Measurements from ENCODE around the gene GPR137B. TPM values are rescaled to one million over a fixed set of nuclear protein-coding genes. Genes with fewer than 3 reads are reported as not detected.

The GPR137B gene
- total RNA-seq, 2 experiments from 2014 or later, result 7.2 to 8.1 TPM

DNA sequence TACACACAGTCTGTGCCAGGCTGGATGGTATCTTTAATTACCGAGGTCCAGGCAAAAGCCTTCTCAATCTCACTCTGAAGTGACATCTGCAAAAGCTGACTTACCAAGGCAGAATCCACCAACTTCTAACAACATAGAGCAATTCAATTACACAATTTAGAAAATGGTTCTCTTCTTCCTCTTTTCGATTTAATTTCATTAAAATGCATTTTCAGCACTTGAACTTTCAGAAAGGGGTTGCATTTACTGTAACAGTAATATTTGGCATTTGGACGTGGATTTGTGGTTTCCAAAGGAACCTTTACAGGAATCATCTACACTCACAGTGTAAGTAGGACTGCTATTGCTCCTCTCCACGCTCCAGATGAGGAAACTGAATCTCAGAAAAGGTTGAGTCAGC, 86.1 kb downstream of the GPR137B start:
- no peak for DNase-seq
- peaks cover 4% of the 10 kb centered on the region for H3K36me3 Mint-ChIP-seq (ENCODE audit: low read depth)
- ChIA-PET CTCF (no interaction called here), POLR2A (no interaction called here)
- no peak overlapping the region for H3K27ac Mint-ChIP-seq
- TF ChIP-seq, protein P1, sequence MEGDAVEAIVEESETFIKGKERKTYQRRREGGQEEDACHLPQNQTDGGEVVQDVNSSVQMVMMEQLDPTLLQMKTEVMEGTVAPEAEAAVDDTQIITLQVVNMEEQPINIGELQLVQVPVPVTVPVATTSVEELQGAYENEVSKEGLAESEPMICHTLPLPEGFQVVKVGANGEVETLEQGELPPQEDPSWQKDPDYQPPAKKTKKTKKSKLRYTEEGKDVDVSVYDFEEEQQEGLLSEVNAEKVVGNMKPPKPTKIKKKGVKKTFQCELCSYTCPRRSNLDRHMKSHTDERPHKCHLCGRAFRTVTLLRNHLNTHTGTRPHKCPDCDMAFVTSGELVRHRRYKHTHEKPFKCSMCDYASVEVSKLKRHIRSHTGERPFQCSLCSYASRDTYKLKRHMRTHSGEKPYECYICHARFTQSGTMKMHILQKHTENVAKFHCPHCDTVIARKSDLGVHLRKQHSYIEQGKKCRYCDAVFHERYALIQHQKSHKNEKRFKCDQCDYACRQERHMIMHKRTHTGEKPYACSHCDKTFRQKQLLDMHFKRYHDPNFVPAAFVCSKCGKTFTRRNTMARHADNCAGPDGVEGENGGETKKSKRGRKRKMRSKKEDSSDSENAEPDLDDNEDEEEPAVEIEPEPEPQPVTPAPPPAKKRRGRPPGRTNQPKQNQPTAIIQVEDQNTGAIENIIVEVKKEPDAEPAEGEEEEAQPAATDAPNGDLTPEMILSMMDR (IDR thresholded peaks at IDR 0.05), result no peak
- no peaks in the 10 kb centered on the region for H3K27me3 Mint-ChIP-seq
- H3K9me3 Mint-ChIP-seq, result no peaks in the 10 kb centered on the region
- intact Hi-C loops (cut with micrococcal nuclease), result no loop called here
- H3K4me3 Mint-ChIP-seq, result no peak overlapping the region
- no peaks in the 10 kb centered on the region for H3K4me1 Mint-ChIP-seq (ENCODE audit: low read depth)
- ATAC-seq, result no peak

DNA sequence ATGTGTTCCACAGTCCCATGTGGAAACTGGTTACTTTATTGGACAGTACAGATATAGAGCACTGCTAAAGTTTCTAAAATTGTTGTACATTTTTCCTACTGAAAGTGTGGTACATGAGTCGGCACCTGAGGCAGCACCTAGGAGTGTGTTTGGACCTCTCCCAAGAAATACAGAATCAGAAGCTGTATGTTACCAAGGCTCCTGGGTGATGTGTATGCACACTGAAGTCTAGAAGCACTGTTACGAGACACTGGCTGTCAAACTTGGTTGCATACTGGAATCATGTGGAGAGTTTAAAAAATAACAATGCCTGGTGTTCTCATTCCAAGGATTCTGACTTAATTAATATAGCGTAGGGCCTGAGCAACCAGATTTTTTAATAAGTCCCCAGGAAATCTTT, 92.8 kb downstream of the GPR137B start:
- H3K27ac Mint-ChIP-seq, result no peak overlapping the region

DNA sequence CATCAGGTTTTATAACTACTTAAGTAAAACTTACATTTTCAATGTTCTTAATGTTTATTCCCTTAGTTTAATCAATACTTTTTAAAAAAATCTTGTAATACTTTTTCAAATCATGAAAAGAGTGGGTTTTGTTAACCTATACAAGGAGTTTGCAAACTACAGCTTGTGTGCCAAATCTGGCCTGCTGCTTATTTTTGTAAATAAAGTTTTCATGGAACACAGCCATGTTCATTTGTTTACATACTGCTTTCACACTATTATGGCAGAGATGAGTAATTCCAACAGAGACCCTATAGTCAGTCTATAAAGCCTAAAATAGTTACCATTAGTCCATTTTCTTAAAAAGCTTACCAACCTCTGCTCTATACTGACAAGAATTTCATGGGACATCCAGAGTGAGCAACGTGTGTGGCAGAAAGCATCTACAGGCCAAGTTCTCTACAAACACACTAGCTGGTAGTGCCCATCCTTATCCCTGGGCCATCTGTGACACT, 96.8 kb downstream of the GPR137B start:
- ChIA-PET CTCF (interaction anchor here (0.7 to 1.2 kb wide), 2 partner anchors 47 to 70 kb away, joined by 3 read pairs; no protein-coding TSS in a partner anchor), POLR2A (interaction anchor here (0.6 kb wide), 1 partner anchor 18 kb away, joined by 3 read pairs; no protein-coding TSS in a partner anchor)
- TF ChIP-seq, protein P1 (IDR thresholded peaks at IDR 0.05), result no peak
- H3K27me3 Mint-ChIP-seq, result no peaks in the 10 kb centered on the region
- no peak overlapping the region for H3K4me3 Mint-ChIP-seq
- no peak for DNase-seq
- H3K4me1 Mint-ChIP-seq (ENCODE audit: low read depth), result no peaks in the 10 kb centered on the region
- intact Hi-C loops (cut with micrococcal nuclease), result no loop called here
- ATAC-seq, result no peak
- no peaks in the 10 kb centered on the region for H3K9me3 Mint-ChIP-seq
- H3K36me3 Mint-ChIP-seq (ENCODE audit: low read depth), result peaks cover 6% of the 10 kb centered on the region
- no peak overlapping the region for H3K27ac Mint-ChIP-seq

More for the DNA sequence above, 92.8 kb downstream of the GPR137B start:
- no peak for DNase-seq
- intact Hi-C loops (cut with micrococcal nuclease), result no loop called here
- Mint-ChIP-seq H3K9me3 (no peaks in the 10 kb centered on the region), H3K36me3 (ENCODE audit: low read depth) (peaks cover 4% of the 10 kb centered on the region), H3K27me3 (no peaks in the 10 kb centered on the region), H3K4me1 (ENCODE audit: low read depth) (no peaks in the 10 kb centered on the region), H3K4me3 (no peak overlapping the region)
- TF ChIP-seq, protein P1 (IDR thresholded peaks at IDR 0.05), result no peak
- POLR2A ChIA-PET, result no interaction called here
- ATAC-seq, result no peak
- CTCF ChIA-PET, result no interaction called here

DNA sequence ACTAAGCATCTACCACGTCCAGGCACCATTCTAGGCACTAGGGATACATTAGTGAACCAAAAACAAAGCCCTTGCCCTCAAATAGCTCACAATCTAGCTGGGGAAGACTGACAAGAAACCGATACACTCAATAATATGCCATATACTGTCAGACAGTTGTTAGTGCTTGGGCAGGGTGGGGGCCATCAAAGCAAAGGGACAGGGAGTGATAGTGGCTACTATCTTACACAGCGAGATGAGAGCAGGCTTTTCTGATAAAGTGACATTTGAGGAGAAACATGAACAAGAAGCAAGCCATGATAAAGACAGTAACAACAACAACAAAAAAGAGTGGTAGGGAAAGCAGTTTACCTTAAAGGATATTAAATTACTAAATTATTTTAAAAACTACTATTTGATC, 98.3 kb downstream of the GPR137B start:
- no peaks in the 10 kb centered on the region for H3K27me3 Mint-ChIP-seq
- TF ChIP-seq, protein P1 (IDR thresholded peaks at IDR 0.05), result no peak
- intact Hi-C loops (cut with micrococcal nuclease), result no loop called here
- no peak overlapping the region for H3K27ac Mint-ChIP-seq
- H3K4me1 Mint-ChIP-seq (ENCODE audit: low read depth), result no peaks in the 10 kb centered on the region
- ChIA-PET POLR2A (no interaction called here), CTCF (no interaction called here)
- H3K4me3 Mint-ChIP-seq, result no peak overlapping the region
- H3K9me3 Mint-ChIP-seq, result no peaks in the 10 kb centered on the region
- DNase-seq (no peak), ATAC-seq (no peak)
- peaks cover 6% of the 10 kb centered on the region for H3K36me3 Mint-ChIP-seq (ENCODE audit: low read depth)

DNA sequence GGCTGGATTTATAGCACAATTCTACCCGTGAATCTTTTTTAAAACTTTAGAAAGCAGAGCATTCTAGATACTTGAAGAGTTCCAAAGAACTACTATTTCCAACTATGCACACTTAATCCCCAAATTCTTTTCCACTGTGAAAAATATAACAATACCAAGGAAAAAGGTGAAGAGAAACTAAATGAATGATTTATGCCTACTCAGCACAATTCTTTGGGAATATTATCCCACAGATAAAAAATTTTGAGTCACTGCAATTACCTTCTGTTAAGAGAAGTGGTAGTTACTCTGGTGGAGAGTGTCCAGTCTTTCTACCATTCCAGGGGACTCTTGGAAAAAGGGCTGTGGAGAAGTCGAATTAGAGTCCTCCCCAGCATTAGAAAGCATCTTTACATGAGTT, 100.2 kb downstream of the GPR137B start:
- TF ChIP-seq, protein P1 (IDR thresholded peaks at IDR 0.05), result no peak
- Mint-ChIP-seq H3K4me1 (ENCODE audit: low read depth) (no peaks in the 10 kb centered on the region), H3K36me3 (ENCODE audit: low read depth) (peaks cover 10% of the 10 kb centered on the region), H3K9me3 (no peaks in the 10 kb centered on the region), H3K27ac (no peak overlapping the region), H3K27me3 (no peaks in the 10 kb centered on the region), H3K4me3 (no peak overlapping the region)
- ChIA-PET POLR2A (no interaction called here), CTCF (no interaction called here)
- no peak for DNase-seq
- intact Hi-C loops (cut with micrococcal nuclease), result no loop called here
- ATAC-seq, result no peak

Measured in activated CD8-positive, alpha-beta T cell treated with anti-CD3 and anti-CD28 coated beads for 36 hours (primary cell).